HepG2 (cell line): Measurements from ENCODE around the gene HECTD4. TPM values are rescaled to one million over a fixed set of nuclear protein-coding genes. Genes with fewer than 3 reads are reported as not detected.

Experiments used
- AKAP8 ChIP-seq: sonication (generic); formaldehyde crosslinking; IDR thresholded peaks from 2 replicates; pipeline ENCODE4 v1.5.1; 2020; ENCODE audit warnings: mild to moderate bottlenecking, missing genetic modification reagents
- ELF3 ChIP-seq: IDR thresholded peaks from 2 replicates; pipeline ENCODE4 v1.6.1; 2016; ENCODE audit warnings: missing genetic modification reagents, missing compliant biosample characterization
- HNF4A ChIP-seq: sonication (generic); formaldehyde crosslinking; IDR thresholded peaks from 2 replicates; pipeline ENCODE4 v1.4.0; 2020; ENCODE audit warnings: missing genetic modification reagents
- NFE2 ChIP-seq: sonication (generic); formaldehyde crosslinking; IDR thresholded peaks from 2 replicates; pipeline ENCODE4 v1.4.0; 2020; ENCODE audit warnings: missing genetic modification reagents
- POLR2A ChIP-seq, 2 experiments: IDR thresholded peaks; 2 replicates each; pipeline ENCODE4 v1.6.1; 2011; ENCODE audit warnings: low read depth in 2 of 2, low read length in 2 of 2, mild to moderate bottlenecking in 1 of 2, moderate library complexity in 1 of 2; ENCODE audit not compliant: insufficient read depth in 1 of 2
- RCOR2 ChIP-seq: IDR thresholded peaks from 2 replicates; pipeline ENCODE4 v1.6.1; 2016; ENCODE audit warnings: missing biosample characterization, missing genetic modification reagents
- THAP11 ChIP-seq: IDR thresholded peaks from 2 replicates; pipeline ENCODE4 v1.6.1; 2016; ENCODE audit warnings: missing biosample characterization, missing genetic modification reagents
- ZBTB8A ChIP-seq: sonication (generic); formaldehyde crosslinking; IDR thresholded peaks from 2 replicates; pipeline ENCODE4 v1.4.0; 2020; ENCODE audit warnings: mild to moderate bottlenecking, low read depth, missing genetic modification reagents, borderline replicate concordance
- ZNF12 ChIP-seq: sonication (generic); formaldehyde crosslinking; IDR thresholded peaks from 2 replicates; pipeline ENCODE4 v1.5.0; 2020; ENCODE audit warnings: missing genetic modification reagents
- ZSCAN20 ChIP-seq: sonication (generic); formaldehyde crosslinking; IDR thresholded peaks from 2 replicates; pipeline ENCODE4 v1.4.0; 2020; ENCODE audit warnings: missing genetic modification reagents, mild to moderate bottlenecking, borderline replicate concordance
- polyA plus RNA-seq, 8 experiments: library from polyadenylated mRNA; depleted of rRNA in 3 of 8; stranded (reverse) in 7 of 8; unstranded in 1 of 8; fragments of >200 nt; fragmentation: Illumina TruSeq in 4 of 8; extraction: Trizol in 4 of 8; gene quantifications; 2 replicates each; pipeline versions ENCODE4 v1.2.1 to v1.2.3, GENCODE V29; 2011 to 2016; ENCODE audit warnings: low read depth in 4 of 8, missing spikeins in 1 of 8, mixed read lengths in 1 of 8; ENCODE audit not compliant: insufficient read depth in 1 of 8
- total RNA-seq, 5 experiments: library from RNA; depleted of rRNA; stranded (reverse); fragments of >200 nt; fragmentation: Illumina TruSeq; extraction: Trizol; gene quantifications; 2 replicates each; pipeline ENCODE4 v1.2.3, GENCODE V29; 2016; ENCODE audit warnings: low read depth in 1 of 5
- TF ChIP-seq, protein P1 (sequence below): sonication (generic); formaldehyde crosslinking; IDR thresholded peaks from 2 replicates; pipeline ENCODE4 v1.4.0; 2020; ENCODE audit warnings: mild to moderate bottlenecking, missing genetic modification reagents
- TF ChIP-seq, protein P2 (sequence below): sonication (generic); formaldehyde crosslinking; IDR thresholded peaks from 2 replicates; pipeline ENCODE4 v1.5.0; 2020; ENCODE audit warnings: mild to moderate bottlenecking, missing genetic modification reagents, borderline replicate concordance
- TF ChIP-seq, protein P3 (sequence below): sonication (generic); formaldehyde crosslinking; IDR thresholded peaks from 2 replicates; pipeline ENCODE4 v1.4.0; 2020; ENCODE audit warnings: missing genetic modification reagents, borderline replicate concordance
- TF ChIP-seq, protein P4 (sequence below): sonication (generic); formaldehyde crosslinking; conservative IDR thresholded peaks from 2 replicates; pipeline ENCODE4 v1.8.0; 2022; ENCODE audit warnings: mild to moderate bottlenecking, moderate library complexity, missing genetic modification reagents
- TF ChIP-seq, protein P5 (sequence below): sonication (generic); formaldehyde crosslinking; IDR thresholded peaks from 2 replicates; pipeline ENCODE4 v1.5.0; 2020; ENCODE audit warnings: mild to moderate bottlenecking, missing genetic modification reagents, borderline replicate concordance
- TF ChIP-seq, protein P6 (sequence below): sonication (generic); formaldehyde crosslinking; IDR thresholded peaks from 2 replicates; pipeline ENCODE4 v1.8.0; 2022; ENCODE audit warnings: mild to moderate bottlenecking, missing genetic modification reagents; ENCODE audit not compliant: insufficient replicate concordance

HECTD4 gene
- total and polyA plus RNA-seq, 2 of the 13 experiments (the other 11 are each of a cell fraction or from before 2014, with no cell fraction given), result 9.0 to 11.4 TPM

GRCh38 chr12:112419297-112420133 is 37.3 kb upstream of the HECTD4 start (continued):
- TF ChIP-seq ZSCAN20 (CRISPR knock-in tag) (peak; percentile 75; the same call in 1 of the 2 replicates), RCOR2 (CRISPR knock-in tag) (0 out of 2 replicates have a peak, but pooled peaks have one; percentile 31), THAP11 (CRISPR knock-in tag) (no peak), AKAP8 (CRISPR knock-in tag) (no peak), ZNF12 (CRISPR knock-in tag) (no peak), ZBTB8A (CRISPR knock-in tag) (no peak), ELF3 (CRISPR knock-in tag) (no peak), NFE2 (no peak), POLR2A (IDR thresholded peaks at IDR 0.05; ENCODE audit: insufficient read depth in 1 of 2, low read depth in 2 of 2, low read length in 2 of 2) (peak in 1 of 2 experiments; percentile 55; a peak in 2 of 4 replicates), HNF4A (CRISPR knock-in tag) (no peak)
- TF ChIP-seq, protein P1, sequence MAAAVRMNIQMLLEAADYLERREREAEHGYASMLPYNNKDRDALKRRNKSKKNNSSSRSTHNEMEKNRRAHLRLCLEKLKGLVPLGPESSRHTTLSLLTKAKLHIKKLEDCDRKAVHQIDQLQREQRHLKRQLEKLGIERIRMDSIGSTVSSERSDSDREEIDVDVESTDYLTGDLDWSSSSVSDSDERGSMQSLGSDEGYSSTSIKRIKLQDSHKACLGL, result 0 out of 2 replicates have a peak, but pooled peaks have one; percentile 1
- TF ChIP-seq, protein P2, sequence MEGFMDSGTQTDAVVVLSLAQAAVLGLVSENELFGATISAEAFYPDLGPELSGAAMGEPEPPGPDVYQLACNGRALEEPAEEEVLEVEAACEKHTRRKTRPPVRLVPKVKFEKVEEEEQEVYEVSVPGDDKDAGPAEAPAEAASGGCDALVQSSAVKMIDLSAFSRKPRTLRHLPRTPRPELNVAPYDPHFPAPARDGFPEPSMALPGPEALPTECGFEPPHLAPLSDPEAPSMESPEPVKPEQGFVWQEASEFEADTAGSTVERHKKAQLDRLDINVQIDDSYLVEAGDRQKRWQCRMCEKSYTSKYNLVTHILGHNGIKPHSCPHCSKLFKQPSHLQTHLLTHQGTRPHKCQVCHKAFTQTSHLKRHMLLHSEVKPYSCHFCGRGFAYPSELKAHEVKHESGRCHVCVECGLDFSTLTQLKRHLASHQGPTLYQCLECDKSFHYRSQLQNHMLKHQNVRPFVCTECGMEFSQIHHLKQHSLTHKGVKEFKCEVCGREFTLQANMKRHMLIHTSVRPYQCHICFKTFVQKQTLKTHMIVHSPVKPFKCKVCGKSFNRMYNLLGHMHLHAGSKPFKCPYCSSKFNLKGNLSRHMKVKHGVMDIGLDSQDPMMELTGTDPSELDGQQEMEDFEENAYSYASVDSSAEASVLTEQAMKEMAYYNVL (CRISPR knock-in tag), result no peak
- TF ChIP-seq, protein P3, sequence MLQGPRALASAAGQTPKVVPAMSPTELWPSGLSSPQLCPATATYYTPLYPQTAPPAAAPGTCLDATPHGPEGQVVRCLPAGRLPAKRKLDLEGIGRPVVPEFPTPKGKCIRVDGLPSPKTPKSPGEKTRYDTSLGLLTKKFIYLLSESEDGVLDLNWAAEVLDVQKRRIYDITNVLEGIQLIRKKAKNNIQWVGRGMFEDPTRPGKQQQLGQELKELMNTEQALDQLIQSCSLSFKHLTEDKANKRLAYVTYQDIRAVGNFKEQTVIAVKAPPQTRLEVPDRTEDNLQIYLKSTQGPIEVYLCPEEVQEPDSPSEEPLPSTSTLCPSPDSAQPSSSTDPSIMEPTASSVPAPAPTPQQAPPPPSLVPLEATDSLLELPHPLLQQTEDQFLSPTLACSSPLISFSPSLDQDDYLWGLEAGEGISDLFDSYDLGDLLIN (CRISPR knock-in tag), result no peak
- TF ChIP-seq, protein P4, sequence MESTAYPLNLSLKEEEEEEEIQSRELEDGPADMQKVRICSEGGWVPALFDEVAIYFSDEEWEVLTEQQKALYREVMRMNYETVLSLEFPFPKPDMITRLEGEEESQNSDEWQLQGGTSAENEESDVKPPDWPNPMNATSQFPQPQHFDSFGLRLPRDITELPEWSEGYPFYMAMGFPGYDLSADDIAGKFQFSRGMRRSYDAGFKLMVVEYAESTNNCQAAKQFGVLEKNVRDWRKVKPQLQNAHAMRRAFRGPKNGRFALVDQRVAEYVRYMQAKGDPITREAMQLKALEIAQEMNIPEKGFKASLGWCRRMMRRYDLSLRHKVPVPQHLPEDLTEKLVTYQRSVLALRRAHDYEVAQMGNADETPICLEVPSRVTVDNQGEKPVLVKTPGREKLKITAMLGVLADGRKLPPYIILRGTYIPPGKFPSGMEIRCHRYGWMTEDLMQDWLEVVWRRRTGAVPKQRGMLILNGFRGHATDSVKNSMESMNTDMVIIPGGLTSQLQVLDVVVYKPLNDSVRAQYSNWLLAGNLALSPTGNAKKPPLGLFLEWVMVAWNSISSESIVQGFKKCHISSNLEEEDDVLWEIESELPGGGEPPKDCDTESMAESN (CRISPR knock-in tag), result no peak
- TF ChIP-seq, protein P5, sequence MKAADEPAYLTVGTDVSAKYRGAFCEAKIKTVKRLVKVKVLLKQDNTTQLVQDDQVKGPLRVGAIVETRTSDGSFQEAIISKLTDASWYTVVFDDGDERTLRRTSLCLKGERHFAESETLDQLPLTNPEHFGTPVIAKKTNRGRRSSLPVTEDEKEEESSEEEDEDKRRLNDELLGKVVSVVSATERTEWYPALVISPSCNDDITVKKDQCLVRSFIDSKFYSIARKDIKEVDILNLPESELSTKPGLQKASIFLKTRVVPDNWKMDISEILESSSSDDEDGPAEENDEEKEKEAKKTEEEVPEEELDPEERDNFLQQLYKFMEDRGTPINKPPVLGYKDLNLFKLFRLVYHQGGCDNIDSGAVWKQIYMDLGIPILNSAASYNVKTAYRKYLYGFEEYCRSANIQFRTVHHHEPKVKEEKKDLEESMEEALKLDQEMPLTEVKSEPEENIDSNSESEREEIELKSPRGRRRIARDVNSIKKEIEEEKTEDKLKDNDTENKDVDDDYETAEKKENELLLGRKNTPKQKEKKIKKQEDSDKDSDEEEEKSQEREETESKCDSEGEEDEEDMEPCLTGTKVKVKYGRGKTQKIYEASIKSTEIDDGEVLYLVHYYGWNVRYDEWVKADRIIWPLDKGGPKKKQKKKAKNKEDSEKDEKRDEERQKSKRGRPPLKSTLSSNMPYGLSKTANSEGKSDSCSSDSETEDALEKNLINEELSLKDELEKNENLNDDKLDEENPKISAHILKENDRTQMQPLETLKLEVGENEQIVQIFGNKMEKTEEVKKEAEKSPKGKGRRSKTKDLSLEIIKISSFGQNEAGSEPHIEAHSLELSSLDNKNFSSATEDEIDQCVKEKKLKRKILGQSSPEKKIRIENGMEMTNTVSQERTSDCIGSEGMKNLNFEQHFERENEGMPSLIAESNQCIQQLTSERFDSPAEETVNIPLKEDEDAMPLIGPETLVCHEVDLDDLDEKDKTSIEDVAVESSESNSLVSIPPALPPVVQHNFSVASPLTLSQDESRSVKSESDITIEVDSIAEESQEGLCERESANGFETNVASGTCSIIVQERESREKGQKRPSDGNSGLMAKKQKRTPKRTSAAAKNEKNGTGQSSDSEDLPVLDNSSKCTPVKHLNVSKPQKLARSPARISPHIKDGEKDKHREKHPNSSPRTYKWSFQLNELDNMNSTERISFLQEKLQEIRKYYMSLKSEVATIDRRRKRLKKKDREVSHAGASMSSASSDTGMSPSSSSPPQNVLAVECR, result no peak
- TF ChIP-seq, protein P6, sequence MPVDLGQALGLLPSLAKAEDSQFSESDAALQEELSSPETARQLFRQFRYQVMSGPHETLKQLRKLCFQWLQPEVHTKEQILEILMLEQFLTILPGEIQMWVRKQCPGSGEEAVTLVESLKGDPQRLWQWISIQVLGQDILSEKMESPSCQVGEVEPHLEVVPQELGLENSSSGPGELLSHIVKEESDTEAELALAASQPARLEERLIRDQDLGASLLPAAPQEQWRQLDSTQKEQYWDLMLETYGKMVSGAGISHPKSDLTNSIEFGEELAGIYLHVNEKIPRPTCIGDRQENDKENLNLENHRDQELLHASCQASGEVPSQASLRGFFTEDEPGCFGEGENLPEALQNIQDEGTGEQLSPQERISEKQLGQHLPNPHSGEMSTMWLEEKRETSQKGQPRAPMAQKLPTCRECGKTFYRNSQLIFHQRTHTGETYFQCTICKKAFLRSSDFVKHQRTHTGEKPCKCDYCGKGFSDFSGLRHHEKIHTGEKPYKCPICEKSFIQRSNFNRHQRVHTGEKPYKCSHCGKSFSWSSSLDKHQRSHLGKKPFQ, result no peak
